ENCODE data around the gene TUNAR.
"Not testable (repeated sequence)": the region's sequence is repeated elsewhere in the genome, so short reads cannot be mapped to it uniquely, and the experiment has no call there.

Gene TUNAR

GRCh38 chr14:95946867-95947266, 70.2 kb downstream of the TUNAR start:
- FAIRE-seq (no peak), DNase-seq (ENCODE audit: insufficient read length, low spot score) (no peak)
- no peak for TF ChIP-seq SPI1 (IDR thresholded peaks at IDR 0.05; ENCODE audit: low read depth, low read length)
- TF ChIP-seq PAX5 (IDR thresholded peaks at IDR 0.05; ENCODE audit: insufficient read depth, low read length, severe bottlenecking): no peak
- no peak for TF ChIP-seq POU2F2 (IDR thresholded peaks at IDR 0.05; ENCODE audit: low read depth, low read length)
- TF ChIP-seq TAF1 (IDR thresholded peaks at IDR 0.05; ENCODE audit: low read depth, low read length): no peak
- no peak for TF ChIP-seq POLR2AphosphoS5 (IDR thresholded peaks at IDR 0.05; ENCODE audit: low read depth, low read length)
- no peak for TF ChIP-seq POLR2A (IDR thresholded peaks at IDR 0.05; ENCODE audit: low read depth, low read length)

- no peak for TF ChIP-seq POLR2A (IDR thresholded peaks at IDR 0.05; ENCODE audit: low read depth, low read length)
- no peak for TF ChIP-seq POLR2AphosphoS5 (IDR thresholded peaks at IDR 0.05; ENCODE audit: low read depth, low read length)
- no peak for TF ChIP-seq PAX5 (IDR thresholded peaks at IDR 0.05; ENCODE audit: insufficient read depth, low read length, severe bottlenecking)
- TF ChIP-seq SPI1 (IDR thresholded peaks at IDR 0.05; ENCODE audit: low read depth, low read length): no peak
- no peak for TF ChIP-seq POU2F2 (IDR thresholded peaks at IDR 0.05; ENCODE audit: low read depth, low read length)
- no peak for TF ChIP-seq TAF1 (IDR thresholded peaks at IDR 0.05; ENCODE audit: low read depth, low read length)
Observed at GRCh38 chr14:95948558-95948981, 71.9 kb downstream of the TUNAR start.

GRCh38 chr14:95951359-95951758, 74.7 kb downstream of the TUNAR start:
- DNase-seq (ENCODE audit: insufficient read length, low spot score) (no peak), FAIRE-seq (no peak)
- no peak for TF ChIP-seq PAX5 (IDR thresholded peaks at IDR 0.05; ENCODE audit: insufficient read depth, low read length, severe bottlenecking)

More at GRCh38 chr14:95948558-95948981, 71.9 kb downstream of the TUNAR start:
- FAIRE-seq: no peak
- no peak for DNase-seq (ENCODE audit: insufficient read length, low spot score)

GRCh38 chr14:95953111-95953724, 76.6 kb downstream of the TUNAR start:
- DNase-seq (ENCODE audit: insufficient read length, low spot score) (no peak), FAIRE-seq (no peak)
- no peak for TF ChIP-seq POU2F2 (IDR thresholded peaks at IDR 0.05; ENCODE audit: low read depth, low read length)
- no peak for TF ChIP-seq POLR2A (IDR thresholded peaks at IDR 0.05; ENCODE audit: low read depth, low read length)
- TF ChIP-seq SPI1 (IDR thresholded peaks at IDR 0.05; ENCODE audit: low read depth, low read length): no peak
- no peak for TF ChIP-seq PAX5 (IDR thresholded peaks at IDR 0.05; ENCODE audit: insufficient read depth, low read length, severe bottlenecking)
- TF ChIP-seq TAF1 (IDR thresholded peaks at IDR 0.05; ENCODE audit: low read depth, low read length): no peak
- TF ChIP-seq POLR2AphosphoS5 (IDR thresholded peaks at IDR 0.05; ENCODE audit: low read depth, low read length): no peak

GRCh38 chr14:95956601-95957460, 80.2 kb downstream of the TUNAR start:
- FAIRE-seq (no peak), DNase-seq (ENCODE audit: insufficient read length, low spot score) (no peak)
- TF ChIP-seq POU2F2 (IDR thresholded peaks at IDR 0.05; ENCODE audit: low read depth, low read length): no peak
- no peak for TF ChIP-seq PAX5 (IDR thresholded peaks at IDR 0.05; ENCODE audit: insufficient read depth, low read length, severe bottlenecking)
- no peak for TF ChIP-seq POLR2AphosphoS5 (IDR thresholded peaks at IDR 0.05; ENCODE audit: low read depth, low read length)
- no peak for TF ChIP-seq TAF1 (IDR thresholded peaks at IDR 0.05; ENCODE audit: low read depth, low read length)
- TF ChIP-seq SPI1 (IDR thresholded peaks at IDR 0.05; ENCODE audit: low read depth, low read length): no peak
- TF ChIP-seq POLR2A (IDR thresholded peaks at IDR 0.05; ENCODE audit: low read depth, low read length): no peak

- DNase-seq (ENCODE audit: insufficient read length, low spot score): no peak
- FAIRE-seq: no peak
- no peak for TF ChIP-seq POLR2AphosphoS5 (IDR thresholded peaks at IDR 0.05; ENCODE audit: low read depth, low read length)
- no peak for TF ChIP-seq POLR2A (IDR thresholded peaks at IDR 0.05; ENCODE audit: low read depth, low read length)
- no peak for TF ChIP-seq TAF1 (IDR thresholded peaks at IDR 0.05; ENCODE audit: low read depth, low read length)
- TF ChIP-seq PAX5 (IDR thresholded peaks at IDR 0.05; ENCODE audit: insufficient read depth, low read length, severe bottlenecking): no peak
- no peak for TF ChIP-seq POU2F2 (IDR thresholded peaks at IDR 0.05; ENCODE audit: low read depth, low read length)
Observed at GRCh38 chr14:95958105-95958504, 81.5 kb downstream of the TUNAR start.

- no peak for TF ChIP-seq POLR2AphosphoS5 (IDR thresholded peaks at IDR 0.05; ENCODE audit: low read depth, low read length)
- no peak for TF ChIP-seq POLR2A (IDR thresholded peaks at IDR 0.05; ENCODE audit: low read depth, low read length)
- no peak for TF ChIP-seq SPI1 (IDR thresholded peaks at IDR 0.05; ENCODE audit: low read depth, low read length)
- TF ChIP-seq PAX5 (IDR thresholded peaks at IDR 0.05; ENCODE audit: insufficient read depth, low read length, severe bottlenecking): no peak
- no peak for TF ChIP-seq TAF1 (IDR thresholded peaks at IDR 0.05; ENCODE audit: low read depth, low read length)
- TF ChIP-seq POU2F2 (IDR thresholded peaks at IDR 0.05; ENCODE audit: low read depth, low read length): no peak
- FAIRE-seq (no peak), DNase-seq (ENCODE audit: insufficient read length, low spot score) (no peak)
Observed at GRCh38 chr14:95959317-95959716, 82.7 kb downstream of the TUNAR start.

GRCh38 chr14:95961481-95961880, 84.8 kb downstream of the TUNAR start:
- TF ChIP-seq POLR2A (IDR thresholded peaks at IDR 0.05; ENCODE audit: low read depth, low read length): no peak
- no peak for TF ChIP-seq POU2F2 (IDR thresholded peaks at IDR 0.05; ENCODE audit: low read depth, low read length)
- TF ChIP-seq PAX5 (IDR thresholded peaks at IDR 0.05; ENCODE audit: insufficient read depth, low read length, severe bottlenecking): no peak
- no peak for TF ChIP-seq POLR2AphosphoS5 (IDR thresholded peaks at IDR 0.05; ENCODE audit: low read depth, low read length)
- TF ChIP-seq TAF1 (IDR thresholded peaks at IDR 0.05; ENCODE audit: low read depth, low read length): no peak
- TF ChIP-seq SPI1 (IDR thresholded peaks at IDR 0.05; ENCODE audit: low read depth, low read length): no peak
- FAIRE-seq (no peak), DNase-seq (ENCODE audit: insufficient read length, low spot score) (no peak)

GRCh38 chr14:95964901-95965300, 88.3 kb downstream of the TUNAR start:
- no peak for FAIRE-seq
- TF ChIP-seq TAF1 (IDR thresholded peaks at IDR 0.05; ENCODE audit: low read depth, low read length): no peak
- no peak for TF ChIP-seq POU2F2 (IDR thresholded peaks at IDR 0.05; ENCODE audit: low read depth, low read length)
- TF ChIP-seq POLR2A (IDR thresholded peaks at IDR 0.05; ENCODE audit: low read depth, low read length): no peak
- TF ChIP-seq POLR2AphosphoS5 (IDR thresholded peaks at IDR 0.05; ENCODE audit: low read depth, low read length): no peak
- TF ChIP-seq SPI1 (IDR thresholded peaks at IDR 0.05; ENCODE audit: low read depth, low read length): no peak
- TF ChIP-seq PAX5 (IDR thresholded peaks at IDR 0.05; ENCODE audit: insufficient read depth, low read length, severe bottlenecking): no peak
- DNase-seq (ENCODE audit: insufficient read length, low spot score): no peak

- not testable (repeated sequence) for FAIRE-seq
Observed at GRCh38 chr14:95968048-95968447, 91.4 kb downstream of the TUNAR start.

More at GRCh38 chr14:95968048-95968447, 91.4 kb downstream of the TUNAR start:
- DNase-seq (ENCODE audit: insufficient read length, low spot score): not testable (repeated sequence)

All from GM12891 (cell line).